Stimulated activated CD4-positive, alpha-beta T cell treated with anti-CD3 and anti-CD28 coated beads, Interleukin-4, amount 100 ng/mL, for 48 hours (primary cell): ENCODE results near the gene ZNF93.
A peak's percentile ranks its signal among the peaks of the same experiment; 100 is the strongest.
"Not testable (repeated sequence)": the region's sequence is repeated elsewhere in the genome, so short reads cannot be mapped to it uniquely, and the experiment has no call there.

Experiments used
- DNase-seq, 2 donors: peaks; one replicate each; pipeline ENCODE4 v3.0.0-alpha.2; 2020; ENCODE audit warnings: low read depth in 2 of 2

ZNF93 gene

GRCh38 chr19:19900729-19901444 lies at the start of gene ZNF93:
TSS of gene ZNF93 (plus strand) at chr19:19900946. CDS start at chr19:19901089, 143 bp downstream.
- DNase-seq, result peak; percentile 76 to 88

DNA sequence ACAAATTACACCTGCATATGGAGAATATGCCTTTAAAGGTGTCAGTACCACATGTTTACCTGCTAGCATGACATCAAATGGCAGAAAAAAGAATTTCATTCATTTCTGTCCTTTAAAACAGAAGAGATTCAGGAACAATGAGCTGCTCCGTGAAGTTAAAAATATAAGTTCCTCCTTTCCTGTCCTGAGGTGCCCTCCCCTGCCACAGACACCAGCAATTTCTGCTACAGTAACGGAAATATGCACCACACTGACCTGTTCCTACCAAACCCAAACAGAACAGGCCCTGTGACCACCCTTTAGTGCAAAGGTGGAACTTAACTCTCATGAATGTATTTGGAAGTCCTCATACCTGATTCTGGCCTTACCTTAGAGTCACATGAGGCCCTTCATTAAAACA lies 49.0 kb upstream of the ZNF93 start:
- not testable (repeated sequence) for DNase-seq

DNA sequence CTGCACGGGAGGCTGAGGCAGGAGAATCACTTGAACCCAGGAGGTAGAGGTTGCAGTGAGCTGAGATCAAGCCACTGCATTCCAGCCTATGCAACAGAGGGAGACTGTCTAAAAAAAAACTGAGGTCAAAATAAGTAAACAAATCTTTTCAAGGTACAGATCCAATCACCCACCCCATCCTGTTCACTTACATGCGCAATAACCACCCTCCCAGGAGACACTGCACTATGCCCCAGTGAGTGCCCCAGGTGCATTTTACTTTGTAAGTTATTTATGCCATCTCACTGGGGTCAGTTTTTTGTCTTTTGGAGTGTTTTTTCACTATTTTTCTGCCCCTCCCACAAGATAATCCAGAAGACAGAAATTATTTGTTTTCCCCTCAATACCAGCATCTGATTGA lies 42.0 kb upstream of the ZNF93 start:
- DNase-seq, result no peak

- DNase-seq, result peak in 1 of 2 donors; percentile 38
These were observed 39.9 kb upstream of the ZNF93 start for GRCh38 chr19:19860756-19861390.

DNA sequence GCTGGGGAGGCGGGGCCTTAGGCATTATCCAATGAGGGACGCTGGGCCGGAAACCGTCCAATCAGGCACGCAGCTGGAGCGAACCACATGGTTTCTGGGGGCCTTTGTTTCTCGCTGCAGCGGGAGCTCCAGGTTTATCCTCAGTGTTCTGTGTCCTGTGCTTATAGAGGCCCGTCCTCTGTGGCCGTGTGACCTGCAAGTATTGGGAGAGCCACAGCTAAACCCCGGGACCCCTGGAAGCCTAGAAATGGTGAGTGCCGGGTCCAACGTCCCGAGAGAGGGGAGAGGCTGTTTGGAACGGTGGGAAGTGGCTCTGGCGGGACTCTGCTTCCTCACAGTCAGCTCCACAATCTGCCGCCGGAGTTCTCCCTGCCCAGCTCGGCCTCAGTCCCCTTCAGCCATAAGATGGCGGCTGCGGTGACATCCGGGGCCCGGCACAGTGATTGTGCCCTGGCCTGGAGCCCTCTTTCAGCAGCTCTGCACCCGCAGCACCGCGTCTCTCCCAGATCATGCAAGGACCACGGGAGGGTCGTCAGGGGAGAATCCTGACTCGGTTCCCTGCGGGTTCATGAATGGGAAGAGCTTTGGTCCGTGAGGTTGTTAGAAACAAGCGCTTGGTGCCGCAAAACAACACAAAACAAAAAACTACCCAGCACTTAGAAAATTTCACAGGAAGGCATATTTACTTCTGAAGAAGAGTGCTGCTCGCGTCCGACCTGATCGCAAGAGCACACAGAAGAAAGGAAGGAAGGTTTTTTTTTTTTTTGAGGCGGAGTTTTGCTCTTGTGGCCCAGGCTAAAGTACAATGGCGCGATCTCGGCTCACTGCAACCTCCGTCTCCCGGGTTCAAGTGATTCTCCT lies 34.8 kb upstream of the ZNF93 start, which contains the start of gene ZNF253:
ZNF253 (plus strand) TSS at position 133 of the 861 bp plus-strand sequence; CDS start at position 248, 115 bp downstream.
- DNase-seq, result peak; percentile 92 to 96

GRCh38 chr19:19866611-19867248 lies 34.0 kb upstream of the ZNF93 start:
- DNase-seq, result peak; percentile 15 to 35

DNA sequence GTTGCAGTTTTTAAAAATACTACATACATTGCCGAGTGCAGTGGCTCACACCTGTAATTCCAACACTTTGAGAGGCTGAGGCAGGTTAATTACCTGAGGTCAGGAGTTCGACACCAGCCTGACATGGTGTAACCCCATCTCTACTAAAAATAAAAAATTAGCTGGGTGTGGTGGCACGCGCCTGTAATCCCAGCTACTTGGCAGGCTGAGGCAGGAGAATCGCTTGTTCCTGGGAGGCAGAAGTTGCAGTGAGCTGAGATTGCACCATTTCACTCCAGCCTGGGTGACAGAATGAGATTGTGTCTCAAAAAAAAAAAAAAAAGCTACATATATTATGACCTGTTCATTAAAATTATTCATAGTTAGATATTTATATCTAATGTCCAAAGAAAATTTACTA lies 30.7 kb upstream of the ZNF93 start:
- DNase-seq, result not testable (repeated sequence)

- DNase-seq, result no peak
These were observed 28.8 kb upstream of the ZNF93 start for GRCh38 chr19:19871932-19872331.

- DNase-seq, result no peak
These were observed 27.4 kb upstream of the ZNF93 start for GRCh38 chr19:19873381-19873780.

DNA sequence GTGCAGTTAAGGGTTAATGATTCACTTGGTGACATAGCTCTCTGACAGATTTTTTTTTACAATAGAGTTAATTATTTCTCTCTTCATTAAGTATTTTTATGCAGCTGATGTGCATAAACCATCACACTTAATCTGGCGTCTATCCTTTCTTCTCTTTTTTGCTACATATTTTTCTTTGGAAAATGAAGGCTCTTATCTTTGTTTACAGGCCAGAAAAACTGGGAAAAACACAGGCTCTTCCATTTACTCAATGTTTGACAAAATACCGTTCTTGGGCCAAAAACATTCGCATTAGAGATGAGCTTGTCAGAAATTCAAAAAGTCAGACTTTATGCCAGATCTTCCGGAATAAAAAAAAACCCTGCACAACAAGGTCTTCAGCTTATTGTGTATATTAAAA lies 23.0 kb upstream of the ZNF93 start:
- no peak for DNase-seq

DNA sequence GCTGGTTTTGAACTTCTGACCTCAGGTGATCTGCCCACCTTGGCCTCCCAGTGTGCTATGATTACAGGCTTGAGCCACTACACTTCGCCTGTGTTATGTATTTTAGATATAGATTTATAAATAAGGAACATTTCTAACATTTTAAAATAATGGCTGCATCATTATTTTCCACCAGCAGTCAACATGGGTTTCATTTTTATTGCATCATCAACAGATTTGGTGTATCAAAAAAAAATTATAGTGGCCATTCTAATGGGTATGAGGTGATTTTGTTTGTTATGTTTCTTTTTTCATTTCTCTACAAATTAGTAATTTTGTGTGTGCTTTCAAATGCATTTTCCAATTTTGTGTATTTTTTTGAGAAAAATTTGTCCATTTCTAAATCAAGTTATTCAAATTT lies 16.2 kb upstream of the ZNF93 start:
- no peak for DNase-seq

DNA sequence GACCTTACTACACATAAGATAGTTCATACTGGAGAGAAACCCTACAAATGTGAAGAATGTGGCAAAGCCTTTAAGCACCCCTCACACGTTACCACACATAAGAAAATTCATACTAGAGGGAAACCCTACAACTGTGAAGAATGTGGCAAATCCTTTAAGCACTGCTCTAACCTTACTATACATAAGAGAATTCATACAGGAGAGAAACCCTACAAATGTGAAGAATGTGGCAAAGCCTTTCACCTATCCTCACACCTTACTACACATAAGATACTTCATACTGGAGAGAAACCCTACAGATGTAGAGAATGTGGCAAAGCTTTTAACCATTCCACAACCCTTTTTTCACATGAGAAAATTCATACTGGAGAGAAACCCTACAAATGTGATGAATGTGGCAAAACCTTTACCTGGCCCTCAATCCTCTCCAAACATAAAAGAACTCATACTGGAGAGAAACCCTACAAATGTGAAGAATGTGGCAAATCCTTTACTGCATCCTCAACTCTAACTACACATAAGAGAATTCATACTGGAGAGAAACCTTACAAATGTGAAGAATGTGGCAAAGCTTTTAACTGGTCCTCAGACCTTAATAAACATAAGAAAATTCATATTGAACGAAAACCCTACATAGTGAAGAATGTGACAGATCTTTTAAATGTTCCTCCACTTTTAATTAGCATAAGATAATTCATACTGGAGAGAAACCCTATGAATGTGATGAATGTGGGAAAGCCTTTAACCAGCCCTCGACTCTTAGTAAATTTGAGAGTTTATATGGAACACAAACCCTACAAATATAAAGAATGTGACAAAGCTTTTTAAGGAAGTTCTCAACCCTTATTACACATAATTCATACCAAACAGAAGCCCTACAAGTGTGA lies 8.4 kb upstream of the ZNF93 start:
- DNase-seq, result not testable (repeated sequence)

- no peak for DNase-seq
These were observed 512 bp upstream of the ZNF93 start for GRCh38 chr19:19900139-19900728.

GRCh38 chr19:19907551-19907950 lies 6.8 kb downstream of the ZNF93 start:
- not testable (repeated sequence) for DNase-seq

- no peak for DNase-seq
These were observed 8.9 kb downstream of the ZNF93 start for GRCh38 chr19:19909654-19910053.

DNA sequence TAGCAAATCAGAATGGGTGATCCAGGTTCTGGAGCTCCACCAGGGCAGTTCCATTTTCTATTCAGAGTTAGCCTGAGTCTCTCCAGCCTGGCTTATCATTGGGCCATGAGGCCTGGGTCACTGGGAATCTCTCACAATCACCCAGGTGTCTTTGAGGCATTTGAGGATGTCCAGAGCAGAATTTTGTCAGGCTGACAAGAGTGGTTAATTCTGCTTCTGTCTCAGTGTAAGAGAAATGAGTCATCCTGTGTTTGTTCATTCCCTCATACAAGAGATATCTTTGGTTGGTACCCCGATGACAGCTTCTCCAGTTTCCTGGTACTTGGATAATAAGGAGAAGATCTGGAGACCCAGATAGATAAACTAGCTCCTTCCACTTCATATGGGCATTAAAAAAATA lies 10.4 kb downstream of the ZNF93 start:
- DNase-seq, result no peak

DNA sequence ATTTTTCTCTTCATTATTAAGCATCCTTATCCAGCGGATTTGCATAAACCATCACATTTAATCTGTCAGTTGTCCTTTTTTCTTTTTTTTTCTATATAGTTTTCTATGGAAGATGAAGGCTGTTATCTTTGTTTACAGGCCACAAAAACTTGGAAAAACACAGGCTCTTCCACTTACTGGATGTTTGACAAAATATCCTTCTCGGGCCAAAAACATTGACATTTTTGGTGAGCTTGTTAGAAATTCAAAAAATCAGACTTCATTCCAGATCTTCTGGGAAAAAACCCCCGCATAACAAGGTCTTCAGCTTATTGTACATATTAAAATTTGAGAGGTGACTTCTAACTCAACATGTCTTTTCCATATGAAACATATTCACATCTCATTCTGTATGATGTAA lies 13.8 kb downstream of the ZNF93 start:
- no peak for DNase-seq

DNA sequence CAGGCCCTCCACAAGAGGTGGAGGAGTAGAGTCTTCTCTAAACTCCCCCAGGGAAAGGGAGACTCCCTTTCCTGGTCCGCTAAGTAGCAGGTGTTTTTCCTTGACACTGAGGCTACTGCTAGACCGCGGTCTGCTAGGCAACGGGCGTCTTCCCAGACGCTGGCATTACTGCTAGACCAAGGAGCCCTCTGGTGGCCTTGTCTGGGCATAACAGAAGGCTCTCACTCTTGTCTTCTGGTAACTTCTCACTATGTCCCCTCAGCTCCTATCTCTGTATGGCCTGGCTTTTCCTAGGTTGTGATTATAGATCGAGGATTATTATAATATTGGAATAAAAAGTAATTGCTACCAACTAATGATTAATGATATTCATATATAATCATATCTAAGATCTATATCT lies 29.7 kb downstream of the ZNF93 start:
- peak; percentile 12 to 18 for DNase-seq

DNA sequence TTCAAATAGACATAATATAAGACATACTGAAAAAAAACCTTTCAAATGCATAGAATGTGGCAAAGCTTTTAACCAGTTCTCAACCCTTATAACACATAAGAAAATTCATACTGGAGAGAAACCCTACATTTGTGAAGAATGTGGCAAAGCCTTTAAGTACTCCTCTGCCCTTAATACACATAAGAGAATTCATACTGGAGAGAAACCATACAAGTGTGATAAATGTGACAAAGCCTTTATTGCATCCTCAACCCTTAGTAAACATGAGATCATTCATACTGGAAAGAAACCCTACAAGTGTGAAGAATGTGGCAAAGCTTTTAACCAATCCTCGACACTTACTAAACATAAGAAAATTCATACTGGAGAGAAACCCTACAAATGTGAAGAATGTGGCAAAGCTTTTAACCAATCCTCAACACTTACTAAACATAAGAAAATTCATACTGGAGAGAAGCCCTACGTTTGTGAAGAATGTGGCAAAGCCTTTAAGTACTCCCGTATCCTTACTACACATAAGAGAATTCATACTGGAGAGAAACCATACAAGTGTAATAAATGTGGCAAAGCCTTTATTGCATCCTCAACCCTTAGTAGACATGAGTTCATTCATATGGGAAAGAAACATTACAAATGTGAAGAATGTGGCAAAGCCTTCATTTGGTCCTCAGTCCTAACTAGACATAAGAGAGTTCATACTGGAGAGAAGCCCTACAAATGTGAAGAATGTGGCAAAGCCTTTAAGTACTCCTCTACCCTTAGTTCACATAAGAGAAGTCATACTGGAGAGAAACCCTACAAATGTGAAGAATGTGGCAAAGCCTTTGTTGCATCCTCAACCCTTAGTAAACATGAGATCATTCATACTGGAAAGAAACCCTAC lies 32.9 kb downstream of the ZNF93 start:
- DNase-seq, result not testable (repeated sequence)
